SKM-1 treated with dmso at 0.1 percent for 144 hours (cell line): Measurements from ENCODE around the gene VGLL4.
"Not testable (repeated sequence)": the region's sequence is repeated elsewhere in the genome, so short reads cannot be mapped to it uniquely, and the experiment has no call there.

Experiments
- DNase-seq: peaks from one replicate; lab custom pipeline; 2025; ENCODE audit not compliant: unreplicated experiment; lab: John Stamatoyannopoulos, UW

The VGLL4 gene

DNA sequence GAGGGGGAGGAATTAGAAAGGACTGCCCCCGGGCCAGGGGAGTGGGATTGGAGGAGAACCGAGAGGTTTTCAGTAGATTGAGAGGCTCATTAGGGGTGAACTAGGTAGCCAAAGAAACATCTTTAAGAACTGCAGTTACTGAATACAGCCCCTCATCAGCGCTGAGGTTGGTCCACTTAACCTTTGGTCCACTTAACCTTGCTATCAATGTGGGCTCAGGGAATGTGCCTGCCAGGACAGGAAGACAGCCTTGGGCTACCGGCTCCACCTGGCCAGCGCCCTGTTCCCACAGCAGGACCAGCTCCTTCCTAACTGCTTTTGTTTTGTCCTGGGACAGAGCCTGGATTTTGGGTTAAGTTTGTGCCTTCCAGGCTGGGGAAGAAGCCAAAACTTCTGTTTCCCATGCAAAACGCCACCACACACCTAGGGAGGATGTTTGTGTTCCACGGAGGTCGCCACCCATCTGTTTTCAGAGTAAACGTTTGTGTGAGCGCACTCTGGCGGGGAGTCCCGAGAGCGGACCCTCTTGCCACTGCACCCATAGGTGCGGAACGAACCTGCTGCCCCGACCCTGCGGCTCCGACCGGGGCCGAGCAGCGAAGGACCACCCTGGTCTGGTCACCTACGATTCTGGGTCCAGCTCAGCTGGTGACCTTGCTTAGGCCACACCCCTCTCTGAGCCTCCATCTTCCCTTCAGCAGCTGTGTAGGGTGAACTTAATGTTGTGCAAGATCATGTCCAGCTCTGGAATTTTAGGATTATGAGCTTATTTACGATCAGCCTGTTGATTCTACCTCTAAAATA is 107.4 kb downstream of the VGLL4 start:
- no peak for DNase-seq

DNA sequence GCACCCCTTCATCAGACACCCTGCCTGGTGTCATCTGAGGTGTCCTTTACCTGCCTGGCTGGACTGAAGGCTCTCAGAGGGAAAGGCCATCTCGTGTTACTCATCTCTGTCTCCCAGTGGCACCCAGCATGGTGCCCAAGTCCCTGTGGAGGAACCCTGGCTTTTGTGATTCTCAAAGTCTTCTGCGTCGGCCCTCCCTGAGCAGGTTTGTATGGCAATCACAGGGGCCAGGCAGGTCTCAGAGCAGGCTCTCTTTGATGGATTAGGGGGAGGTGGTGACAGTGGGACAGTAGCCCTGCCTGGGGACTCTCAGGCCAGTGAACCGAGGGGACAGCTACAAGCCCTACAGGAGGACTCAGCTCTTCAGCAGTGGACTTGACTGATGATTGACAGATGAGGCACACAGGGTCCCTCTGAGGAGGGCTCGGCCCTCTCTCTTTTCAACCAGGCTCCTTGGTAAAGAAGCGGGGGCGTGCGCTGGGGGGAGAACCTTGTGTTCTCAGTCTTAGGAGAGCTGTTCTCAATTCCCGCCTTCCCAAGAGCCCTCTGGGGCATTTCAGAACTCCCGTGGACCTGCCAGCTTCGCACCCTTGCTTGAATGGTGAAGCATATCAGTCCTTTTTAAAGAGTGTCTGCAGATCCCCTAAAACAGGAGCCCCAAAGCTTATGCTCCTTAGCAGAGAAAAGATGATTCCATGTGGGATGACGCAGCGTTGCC is 108.3 kb downstream of the VGLL4 start:
- DNase-seq, result no peak

DNA sequence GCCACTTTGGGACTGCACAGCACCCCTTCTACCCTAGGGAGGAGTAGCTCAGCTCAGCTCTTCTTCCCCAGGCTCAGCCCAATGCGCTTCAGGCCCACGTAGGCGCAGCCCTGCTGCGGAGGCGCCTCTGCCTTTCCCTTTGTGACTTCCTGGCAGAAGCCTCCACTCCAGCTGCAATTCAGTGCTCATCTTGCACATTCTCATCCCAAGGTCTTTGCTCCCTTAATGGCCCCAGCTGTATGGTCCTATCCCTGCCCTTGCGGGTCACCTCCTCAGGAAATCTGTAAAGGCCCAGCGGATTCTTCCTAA is 109.0 kb downstream of the VGLL4 start:
- DNase-seq, result no peak

DNA sequence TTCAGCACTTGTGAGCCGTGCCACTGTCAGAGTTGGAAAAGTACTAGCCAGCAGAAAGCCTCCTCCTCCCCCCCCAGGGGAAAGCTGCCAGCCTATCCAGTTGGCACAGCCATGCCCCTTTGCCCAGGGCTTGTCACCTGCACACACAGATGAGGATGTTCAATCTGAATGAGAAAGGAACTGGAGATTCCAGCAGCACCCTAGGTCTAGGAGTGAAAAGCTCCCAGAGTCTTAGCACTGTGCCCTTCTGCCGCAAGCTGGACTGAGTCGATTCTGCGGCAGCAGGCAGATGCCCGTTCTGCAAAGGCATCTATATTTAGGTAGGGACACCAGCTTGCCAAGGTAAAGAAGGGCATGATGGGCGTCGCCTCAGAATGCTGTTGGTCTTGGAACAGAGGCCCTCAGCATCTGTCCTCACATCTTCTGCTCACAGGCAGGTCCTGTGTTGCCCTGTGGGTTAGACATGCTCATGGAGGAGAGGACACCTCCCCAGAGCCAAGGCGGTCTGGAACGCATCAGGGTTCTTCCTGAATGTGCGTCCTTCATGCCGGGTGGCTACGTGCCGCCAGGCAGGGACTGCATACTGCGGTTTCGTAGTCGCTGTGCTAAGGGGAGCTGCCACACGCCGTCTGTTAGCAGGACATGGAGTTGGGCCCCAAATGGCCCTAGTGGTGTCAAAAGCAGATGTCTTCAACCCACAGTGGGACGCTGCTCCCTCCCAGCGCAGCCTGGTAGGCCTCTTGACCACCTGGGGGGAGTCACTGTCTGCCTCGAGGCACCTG is 109.5 kb downstream of the VGLL4 start:
- DNase-seq, result no peak

DNA sequence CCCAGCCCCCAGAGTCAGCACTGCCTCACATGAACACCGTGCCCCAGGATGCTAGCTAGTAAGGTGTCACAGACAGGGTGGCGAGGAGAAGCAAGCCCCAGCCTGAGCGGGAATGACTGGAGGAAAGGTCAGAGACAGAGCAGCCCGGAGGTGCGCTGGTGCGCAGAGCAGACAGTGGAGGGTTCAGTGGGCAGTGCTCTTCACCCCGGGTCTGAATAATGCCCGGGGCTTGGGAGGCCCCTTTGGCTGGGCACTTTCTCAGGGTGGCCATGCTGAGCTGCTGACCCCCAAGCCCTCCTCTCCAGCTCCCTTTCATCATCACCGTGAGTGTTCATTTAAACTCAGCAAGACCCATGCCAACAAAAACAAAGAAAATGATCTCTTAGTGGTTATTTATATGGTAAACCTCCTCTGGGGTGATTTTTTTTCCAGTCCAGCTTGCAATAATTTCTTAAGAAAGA is 110.8 kb downstream of the VGLL4 start:
- DNase-seq, result no peak

DNA sequence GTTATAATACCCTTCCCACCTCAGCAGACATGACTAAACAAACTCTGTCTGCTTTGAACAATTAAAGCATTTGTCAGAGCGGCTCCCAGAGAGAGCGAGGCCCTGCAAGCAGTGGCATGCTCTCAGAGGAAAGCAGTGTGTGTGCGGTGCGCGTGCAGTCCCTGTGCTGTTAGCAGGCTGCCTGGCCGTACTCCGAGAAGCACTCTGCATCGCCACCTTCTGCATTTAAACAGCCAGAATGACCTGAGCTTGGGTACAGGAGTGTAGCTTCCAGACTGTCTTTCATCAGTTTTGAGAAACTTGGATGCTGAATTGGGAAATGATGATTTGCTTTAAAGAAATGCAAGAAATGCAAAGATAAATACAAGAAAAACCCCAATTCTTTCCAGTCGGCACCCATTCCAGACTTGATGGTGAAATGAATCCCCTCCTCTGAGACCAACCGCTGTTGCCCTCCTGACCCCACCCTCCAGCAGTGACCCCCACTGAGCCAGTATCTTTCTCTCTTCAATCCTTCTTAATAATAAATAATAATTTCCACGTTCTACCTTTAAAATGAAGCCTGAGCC is 113.5 kb downstream of the VGLL4 start:
- DNase-seq, result no peak

DNA sequence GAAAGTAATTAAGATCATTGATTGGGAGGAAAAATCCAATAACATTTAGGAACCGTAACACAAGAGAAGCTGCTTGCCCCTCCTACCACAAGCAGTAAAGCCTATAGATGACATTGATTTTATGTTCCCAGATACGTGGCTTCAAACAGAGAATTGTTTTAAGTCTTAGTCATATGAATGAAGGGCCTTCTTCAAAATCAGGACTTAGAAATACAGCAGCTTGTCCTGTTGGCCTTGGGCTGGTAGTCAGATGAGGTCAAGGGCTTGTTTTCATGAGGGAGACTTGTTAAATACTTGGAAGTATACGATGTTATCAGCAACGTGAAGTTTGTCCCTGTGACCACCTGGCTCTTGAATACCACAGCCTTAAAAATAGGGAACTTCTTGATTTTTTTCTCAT is 114.4 kb downstream of the VGLL4 start:
- no peak for DNase-seq

DNA sequence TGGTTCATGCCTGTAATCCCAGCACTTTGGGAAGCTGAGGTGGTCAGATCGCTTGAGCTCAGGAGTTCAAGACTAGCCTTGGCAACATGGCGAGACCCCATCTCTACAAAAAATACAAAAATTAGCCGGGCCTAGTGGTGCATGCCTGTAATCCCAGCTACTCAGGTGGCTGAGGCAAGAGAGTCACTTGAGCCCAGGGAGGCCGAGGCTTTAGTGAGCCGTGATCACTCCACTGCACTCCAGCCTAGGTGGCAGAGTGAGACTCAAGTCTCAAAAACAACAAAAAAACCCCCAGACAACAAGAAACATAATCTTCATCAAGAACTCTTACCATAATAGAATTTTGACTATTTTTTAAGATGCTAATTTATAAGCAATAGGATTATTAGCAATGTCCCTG is 117.6 kb downstream of the VGLL4 start:
- not testable (repeated sequence) for DNase-seq

DNA sequence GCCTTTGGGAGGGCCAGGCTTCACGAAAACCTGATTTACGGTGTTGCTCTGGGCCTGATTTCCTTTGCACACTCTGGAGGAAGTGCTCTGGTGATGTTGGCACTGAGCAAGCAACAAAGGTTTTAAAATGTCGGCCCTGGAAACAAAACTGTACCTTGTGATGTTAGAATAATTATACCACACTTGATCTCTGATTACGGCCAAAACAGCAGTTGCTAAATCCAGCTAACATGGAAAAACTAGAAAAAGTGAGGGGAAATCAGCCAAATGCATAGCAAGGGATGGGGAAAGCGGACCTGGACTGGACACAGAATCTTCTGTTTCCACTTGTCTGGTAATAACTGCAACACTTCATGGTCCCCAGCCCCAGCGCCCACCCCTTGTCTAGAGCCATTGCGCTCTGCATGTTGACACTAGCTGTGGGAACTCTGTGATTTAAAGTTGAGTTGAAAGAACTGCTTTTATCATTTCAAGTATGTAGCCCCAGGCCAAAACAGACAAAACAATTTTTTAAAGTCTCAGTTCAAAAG is 120.1 kb downstream of the VGLL4 start:
- DNase-seq, result no peak

DNA sequence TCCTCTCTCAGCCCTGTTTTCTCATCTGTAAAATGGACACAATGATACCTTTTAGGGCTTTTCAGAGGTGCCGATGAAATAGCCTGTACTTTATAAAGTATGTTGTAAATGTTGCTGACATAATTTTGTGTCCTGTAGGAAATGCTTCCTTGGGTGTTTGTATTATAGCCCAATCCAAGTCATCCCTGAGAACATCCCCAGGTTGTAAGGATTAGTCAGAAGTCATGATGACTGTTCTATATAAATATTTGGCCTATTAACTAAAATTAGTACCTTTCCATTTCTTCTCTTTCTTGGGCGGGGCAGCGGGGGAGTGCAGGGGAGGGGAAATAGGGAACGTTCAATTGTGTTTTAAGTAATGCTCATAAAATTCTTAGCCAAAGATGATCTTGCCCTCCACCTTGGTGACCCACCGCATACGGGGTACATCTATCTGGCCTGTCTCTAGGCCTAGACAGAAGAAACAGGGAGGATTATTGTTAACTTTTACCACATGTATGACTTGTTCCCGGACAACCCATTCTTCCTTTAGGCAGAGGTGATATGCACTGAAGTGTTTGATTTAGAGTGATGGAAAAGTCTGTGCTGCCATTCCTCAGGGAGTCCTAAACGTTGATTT is 120.7 kb downstream of the VGLL4 start:
- DNase-seq, result no peak

DNA sequence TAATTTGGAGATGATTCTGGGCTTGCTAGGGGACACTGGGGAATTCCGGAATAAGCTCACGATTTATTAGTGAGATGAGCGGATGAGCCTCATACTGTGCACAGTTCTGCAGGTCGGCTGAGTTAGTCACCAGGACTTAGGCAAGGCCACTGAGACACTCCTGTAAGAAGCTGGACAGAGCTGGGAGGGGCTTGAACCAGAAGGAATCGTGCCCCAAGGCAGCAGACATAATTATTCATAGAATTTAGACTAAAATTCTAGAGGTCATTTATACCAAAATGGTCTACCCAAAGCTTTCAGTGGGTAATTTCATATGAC is 121.4 kb downstream of the VGLL4 start:
- no peak for DNase-seq

DNA sequence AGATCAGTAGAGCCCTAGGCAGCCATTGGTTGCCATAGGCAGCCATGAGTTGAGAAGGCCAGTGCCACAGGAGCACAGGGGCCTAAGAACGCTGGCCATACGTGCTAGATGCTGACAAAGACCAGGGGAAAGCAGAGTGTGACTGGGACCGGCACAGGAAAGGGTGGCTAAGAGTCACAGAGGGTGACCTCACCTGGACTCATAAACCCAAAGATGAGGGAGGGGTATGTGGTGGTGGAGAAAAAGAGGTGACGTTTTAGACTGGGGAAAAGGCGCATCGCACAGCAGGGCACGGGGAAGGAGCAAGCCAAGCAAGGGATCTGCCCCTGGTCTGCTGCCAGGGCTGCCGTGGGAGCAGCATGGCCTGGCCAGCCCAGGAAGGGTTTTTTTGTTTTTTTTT is 122.5 kb downstream of the VGLL4 start:
- DNase-seq, result no peak

DNA sequence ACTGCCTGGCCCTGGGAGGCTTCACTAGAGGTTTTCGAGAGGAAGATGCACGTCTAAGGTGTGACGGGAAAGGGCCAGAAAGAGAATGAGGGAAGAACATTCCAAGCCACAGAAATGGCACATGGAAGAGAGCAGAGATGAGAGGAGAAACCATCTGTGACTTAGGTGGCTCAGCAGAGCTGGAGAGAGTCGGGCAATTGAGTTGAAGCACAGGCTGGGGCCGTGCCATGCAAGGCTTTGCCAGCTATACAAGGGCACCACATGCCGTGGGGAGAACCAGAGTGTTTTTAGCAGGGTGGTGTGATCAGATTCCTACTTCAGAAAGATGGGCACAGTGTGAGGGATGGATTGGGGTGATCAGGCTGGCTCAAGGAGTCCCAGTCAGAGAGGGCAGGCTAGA is 126.1 kb downstream of the VGLL4 start:
- no peak for DNase-seq

DNA sequence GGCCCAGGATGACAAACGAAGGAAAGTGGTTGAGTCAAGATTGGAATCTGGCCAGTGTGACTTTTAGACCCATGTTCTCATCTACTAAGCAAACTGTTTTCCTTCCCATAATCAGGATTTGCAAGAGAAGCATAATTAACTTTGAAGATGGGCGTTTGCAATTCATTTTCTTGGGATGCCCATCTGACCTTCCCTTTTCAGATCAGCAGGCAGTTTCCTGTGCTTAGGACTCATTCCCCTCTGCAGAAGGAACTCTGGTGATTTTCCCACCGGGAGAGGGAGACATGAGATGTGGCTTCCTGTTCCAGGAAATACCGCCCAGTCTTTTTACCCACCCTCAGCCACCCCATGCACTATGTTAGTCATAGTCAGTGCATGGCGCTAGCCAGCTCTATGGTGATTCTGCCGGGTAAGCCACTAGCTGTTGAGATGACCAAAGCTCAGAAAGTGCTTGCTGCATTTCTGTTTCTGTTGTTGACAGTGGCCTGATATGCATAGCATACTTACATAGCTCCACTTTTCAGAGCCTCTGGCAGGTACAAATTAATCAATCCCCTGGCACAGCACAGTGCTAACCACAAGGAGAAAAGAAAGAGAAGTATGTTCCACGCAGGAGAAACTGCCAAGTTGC is 129.4 kb downstream of the VGLL4 start:
- DNase-seq, result no peak

DNA sequence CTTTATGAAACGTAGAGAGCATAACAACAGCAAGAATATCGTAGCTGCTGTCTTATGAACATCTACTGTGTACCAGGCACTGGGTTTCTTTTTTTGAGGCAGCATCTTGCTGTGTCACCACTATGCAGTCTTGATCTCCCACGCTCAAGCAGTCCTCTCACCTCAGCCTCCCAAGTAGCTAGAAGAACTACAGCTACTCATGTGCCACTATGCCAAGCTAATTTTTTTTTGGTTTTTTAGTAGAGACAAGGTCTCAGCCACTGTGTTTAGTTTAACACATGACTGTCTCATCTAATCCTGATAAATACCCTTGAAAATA is 129.9 kb downstream of the VGLL4 start:
- DNase-seq, result no peak

DNA sequence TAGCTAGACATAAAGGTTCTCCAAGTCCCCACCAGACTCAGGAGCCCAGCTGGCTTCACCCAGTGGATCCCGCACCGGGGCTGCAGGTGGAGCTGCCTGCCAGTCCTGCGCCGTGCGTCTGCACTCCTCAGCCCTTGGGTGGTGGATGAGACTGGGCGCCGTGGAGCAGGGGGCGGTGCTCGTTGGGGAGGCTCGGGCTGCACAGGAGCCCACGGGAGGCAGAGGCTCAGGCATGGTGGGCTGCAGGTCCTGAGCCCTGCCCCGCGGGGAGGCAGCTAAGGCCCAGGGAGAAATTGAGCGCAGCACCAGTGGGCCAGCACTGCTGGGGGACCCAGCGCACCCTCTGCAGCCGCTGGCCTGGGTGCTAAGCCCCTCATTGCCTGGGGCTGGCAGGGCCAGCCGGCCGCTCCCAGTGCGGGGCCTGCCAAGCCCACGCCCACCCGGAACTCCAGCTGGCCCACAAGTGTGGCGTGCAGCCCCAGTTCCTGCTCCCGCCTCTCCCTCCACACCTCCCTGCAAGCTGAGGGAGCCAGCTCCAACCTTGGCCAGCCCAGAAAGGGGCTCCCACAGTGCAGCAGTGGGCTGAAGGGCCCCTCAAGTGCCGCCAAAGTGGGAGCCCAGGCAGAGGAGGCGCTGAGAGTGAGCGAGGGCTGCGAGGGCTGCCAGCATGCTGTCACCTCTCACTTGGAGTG is 130.4 kb downstream of the VGLL4 start:
- DNase-seq, result not testable (repeated sequence)

DNA sequence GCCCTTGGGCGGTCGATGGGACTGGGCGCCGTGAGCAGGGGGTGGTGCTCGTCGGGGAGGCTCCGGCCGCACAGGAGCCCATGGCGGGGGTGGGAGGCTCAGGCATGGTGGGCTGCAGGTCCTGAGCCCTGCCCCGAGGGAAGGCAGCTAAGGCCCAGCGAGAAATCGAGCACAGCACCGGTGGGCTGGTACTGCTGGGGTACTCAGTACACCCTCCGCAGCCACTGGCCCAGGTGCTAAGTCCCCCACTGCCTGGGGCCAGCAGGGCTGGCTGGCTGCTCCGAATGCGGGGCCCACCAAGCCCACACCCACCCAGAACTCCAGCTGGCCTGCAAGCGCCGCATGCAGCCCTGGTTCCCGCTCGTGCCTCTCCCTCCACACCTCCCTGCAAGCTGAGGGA is 132.1 kb downstream of the VGLL4 start:
- DNase-seq, result not testable (repeated sequence)

DNA sequence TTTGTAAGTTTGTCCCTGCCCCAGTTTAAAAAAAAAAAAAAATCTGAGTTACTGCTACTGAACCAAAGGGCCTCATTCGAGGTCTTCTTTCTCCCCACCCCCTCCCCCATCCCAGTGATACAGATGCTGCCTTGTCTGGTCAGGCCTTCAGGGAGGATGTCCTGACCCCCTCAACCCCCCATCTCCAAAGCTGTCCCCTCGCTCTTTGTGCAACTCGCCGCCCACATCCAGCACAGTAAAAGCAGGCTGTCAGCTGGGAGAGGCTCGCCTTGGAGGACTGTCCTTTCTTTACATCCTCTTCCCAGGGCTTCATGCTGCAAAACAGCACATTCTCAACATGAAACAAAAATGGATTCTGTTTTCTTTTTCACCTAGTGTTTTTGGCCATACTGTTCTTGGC is 133.4 kb downstream of the VGLL4 start:
- DNase-seq, result no peak

DNA sequence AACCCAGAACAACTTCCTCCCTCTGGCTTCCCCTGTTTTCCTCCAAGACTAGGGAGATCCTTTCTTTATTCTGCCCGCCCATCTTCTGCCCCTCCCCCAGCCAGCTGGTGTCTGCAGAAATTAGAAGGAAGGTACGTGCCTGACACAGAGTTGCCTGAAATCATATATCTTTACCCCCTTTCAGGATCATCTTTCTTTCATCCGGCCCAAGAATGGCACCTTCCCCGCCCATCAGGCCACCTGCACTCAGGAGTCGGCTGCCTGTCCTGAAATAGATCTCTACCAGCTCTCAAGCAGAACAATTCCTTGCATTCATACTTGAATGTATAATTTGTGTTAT is 133.7 kb downstream of the VGLL4 start:
- no peak for DNase-seq
